Gastroesophageal sphincter (tissue), 4 donors: ENCODE data around the gene NELFA. TPM values are rescaled to one million over a fixed set of nuclear protein-coding genes. Genes with fewer than 3 reads are reported as not detected.

Experiments used
- ATAC-seq: fragments of 150-250 bp; one replicate; pipeline ENCODE4 v1.9.1; 2016; ENCODE audit warnings: mild to moderate bottlenecking, moderate library complexity
- H3K27ac ChIP-seq, 4 donors: fragments of 200-600 bp; sonication (generic) in 3 of 4; 1 replicate in 3 of 4; 2 replicates in 1 of 4; pipeline ENCODE4 v1.5.1; 2016 to 2019
- H3K27me3 ChIP-seq: fragments of 200-600 bp; sonication (generic); one replicate; pipeline ENCODE4 v1.5.1; 2019
- H3K36me3 ChIP-seq, 2 donors: fragments of 200-600 bp; sonication (generic); one replicate each; pipeline ENCODE4 v1.5.1; 2019; ENCODE audit warnings: control low read depth in 1 of 2
- H3K4me1 ChIP-seq, 3 donors: fragments of 200-600 bp; sonication (generic); 1 replicate in 2 of 3; 2 replicates in 1 of 3; pipeline ENCODE4 v1.5.1; 2016 to 2019; ENCODE audit warnings: control low read depth in 2 of 3
- H3K4me3 ChIP-seq, 2 donors: fragments of 200-600 bp; sonication (generic); one replicate each; pipeline ENCODE4 v1.5.1; 2019; ENCODE audit warnings: mild to moderate bottlenecking in 1 of 2, moderate library complexity in 1 of 2
- H3K9me3 ChIP-seq, 3 donors: fragments of 200-600 bp; sonication (generic); one replicate each; pipeline ENCODE4 v1.5.1; 2017 to 2019; ENCODE audit warnings: control low read depth in 2 of 3
- CTCF ChIP-seq, 4 experiments: fragments of 200-600 bp in 2 of 4; fragments of 450-650 bp in 2 of 4; sonication (generic) in 1 of 4; IDR thresholded peaks; one replicate each; pipeline ENCODE4 v1.5.1; 2017 to 2019; ENCODE audit warnings: antibody characterized with exemption in 4 of 4, mild to moderate bottlenecking in 2 of 4, moderate library complexity in 2 of 4
- EP300 ChIP-seq: sonication (generic); formaldehyde crosslinking; IDR thresholded peaks from one replicate; pipeline ENCODE4 v1.6.1; 2017; ENCODE audit warnings: antibody characterized with exemption, mild to moderate bottlenecking
- POLR2A ChIP-seq, 2 donors: fragments of 450-650 bp; IDR thresholded peaks; one replicate each; pipeline ENCODE4 v1.6.1; 2017; ENCODE audit warnings: antibody characterized with exemption in 2 of 2, mild to moderate bottlenecking in 2 of 2, moderate library complexity in 1 of 2
- POLR2AphosphoS5 ChIP-seq: sonication (generic); formaldehyde crosslinking; IDR thresholded peaks from one replicate; pipeline ENCODE4 v1.6.1; 2017; ENCODE audit warnings: antibody characterized with exemption
- WGBS, 2 donors: methylation state at CpG; one replicate each; pipeline ENCODE4 v1.1.5; 2018; ENCODE audit warnings: low coverage in 1 of 2; 5-methylcytosine and 5-hydroxymethylcytosine counted together
- total RNA-seq, 4 donors: library from RNA; depleted of rRNA; stranded (reverse); fragments of >200 nt; gene quantifications; one replicate each; pipeline ENCODE4 v1.1.0, GENCODE V29; 2016

Gene NELFA
- total RNA-seq, 4 donors from 2014 or later, result 14.5 to 19.4 (median 17.5) TPM

DNA sequence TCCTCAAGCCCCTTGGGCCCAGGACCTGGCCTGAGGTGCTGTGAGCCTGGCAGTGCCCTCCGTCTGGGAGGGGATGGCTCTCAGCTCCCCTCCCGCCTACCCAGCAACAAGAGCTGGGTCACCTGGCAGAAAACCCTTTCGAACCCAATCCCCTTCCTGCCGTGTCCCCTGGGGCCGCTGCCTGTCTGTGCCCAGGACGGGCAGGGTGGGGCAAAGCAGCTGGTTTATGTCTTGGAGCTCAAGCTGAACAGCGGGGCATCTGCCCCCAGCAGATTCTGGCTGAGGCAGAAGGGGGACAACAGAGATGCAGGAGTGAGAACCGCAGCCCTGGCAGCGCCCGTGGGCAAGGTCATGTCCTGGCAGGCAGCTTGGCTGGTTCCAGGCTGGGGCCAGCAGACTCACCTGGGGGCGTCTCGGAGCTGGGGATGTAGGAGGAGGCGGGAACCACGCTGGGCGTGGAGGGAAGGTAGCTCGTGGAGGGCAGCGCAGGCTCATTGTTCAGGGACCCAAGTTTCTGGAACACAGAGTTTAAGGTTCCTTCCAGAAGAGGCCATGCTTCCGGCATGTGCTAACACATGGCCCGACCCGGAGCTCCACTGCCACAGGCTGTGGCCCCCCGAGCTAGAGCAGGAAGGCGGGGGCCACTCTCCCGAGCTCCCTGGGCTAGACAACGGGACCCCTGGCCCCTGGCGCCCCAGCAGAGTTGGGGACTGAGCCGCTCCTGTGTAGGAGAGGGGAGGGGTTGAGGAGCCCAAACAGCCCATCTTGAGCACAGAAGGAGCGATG is 24.2 kb downstream of the NELFA start:
- no peaks in the 10 kb centered on the region for H3K4me1 ChIP-seq
- no peaks in the 10 kb centered on the region for H3K27me3 ChIP-seq
- H3K27ac ChIP-seq, result no peak overlapping the region
- peaks cover 0 to 100% of the 10 kb centered on the region in 2 donors for H3K36me3 ChIP-seq
- no peak overlapping the region for H3K4me3 ChIP-seq
- ATAC-seq, result no peak
- no peak for TF ChIP-seq POLR2A (IDR thresholded peaks at IDR 0.05)
- H3K9me3 ChIP-seq, result no peaks in the 10 kb centered on the region
- WGBS, 2 donors, result 100% methylated on average over 1 of the region's 27 CpGs; no CpG with 5 or more reads in 1 of the 2 donors

DNA sequence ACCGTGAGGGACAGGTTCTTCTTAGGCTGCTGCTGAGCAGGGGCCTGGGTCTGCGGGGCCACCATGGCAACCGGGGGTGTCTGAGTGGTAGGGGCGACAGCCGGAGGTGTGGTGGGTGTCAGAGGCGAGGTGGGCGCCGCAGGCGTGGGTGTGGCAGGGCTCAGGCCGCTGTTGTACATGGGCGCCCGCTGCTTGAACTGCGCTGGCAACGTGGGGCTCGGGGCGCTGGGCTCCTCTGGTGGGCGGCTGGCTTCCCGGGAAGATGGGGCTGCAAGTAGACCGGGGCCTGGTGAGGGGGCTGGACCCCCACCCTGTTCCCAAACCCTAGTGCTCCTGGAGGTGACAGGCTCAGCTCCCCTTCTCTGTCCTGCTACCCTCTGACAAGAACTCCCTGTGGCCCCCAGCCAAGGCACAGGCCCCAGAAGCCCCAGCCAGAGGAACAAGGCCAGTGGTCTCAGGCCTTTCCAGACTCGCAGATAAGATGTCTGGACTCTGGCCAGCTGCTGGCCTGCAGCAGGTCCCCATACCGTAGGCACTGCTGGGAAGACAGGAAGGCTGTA is 24.8 kb downstream of the NELFA start:
- H3K4me1 ChIP-seq, result no peaks in the 10 kb centered on the region
- H3K9me3 ChIP-seq, result no peaks in the 10 kb centered on the region
- H3K27ac ChIP-seq, result no peak overlapping the region
- H3K4me3 ChIP-seq, result no peak overlapping the region
- no peak for ATAC-seq
- no CpG with 5 or more reads among the region's 21 CpGs for WGBS, 2 donors
- peaks cover 0 to 100% of the 10 kb centered on the region in 2 donors for H3K36me3 ChIP-seq
- no peak for TF ChIP-seq CTCF (IDR thresholded peaks at IDR 0.05)
- no peak for TF ChIP-seq EP300
- TF ChIP-seq POLR2AphosphoS5, result no peak
- no peak for TF ChIP-seq POLR2A (IDR thresholded peaks at IDR 0.05)
- H3K27me3 ChIP-seq, result no peaks in the 10 kb centered on the region

DNA sequence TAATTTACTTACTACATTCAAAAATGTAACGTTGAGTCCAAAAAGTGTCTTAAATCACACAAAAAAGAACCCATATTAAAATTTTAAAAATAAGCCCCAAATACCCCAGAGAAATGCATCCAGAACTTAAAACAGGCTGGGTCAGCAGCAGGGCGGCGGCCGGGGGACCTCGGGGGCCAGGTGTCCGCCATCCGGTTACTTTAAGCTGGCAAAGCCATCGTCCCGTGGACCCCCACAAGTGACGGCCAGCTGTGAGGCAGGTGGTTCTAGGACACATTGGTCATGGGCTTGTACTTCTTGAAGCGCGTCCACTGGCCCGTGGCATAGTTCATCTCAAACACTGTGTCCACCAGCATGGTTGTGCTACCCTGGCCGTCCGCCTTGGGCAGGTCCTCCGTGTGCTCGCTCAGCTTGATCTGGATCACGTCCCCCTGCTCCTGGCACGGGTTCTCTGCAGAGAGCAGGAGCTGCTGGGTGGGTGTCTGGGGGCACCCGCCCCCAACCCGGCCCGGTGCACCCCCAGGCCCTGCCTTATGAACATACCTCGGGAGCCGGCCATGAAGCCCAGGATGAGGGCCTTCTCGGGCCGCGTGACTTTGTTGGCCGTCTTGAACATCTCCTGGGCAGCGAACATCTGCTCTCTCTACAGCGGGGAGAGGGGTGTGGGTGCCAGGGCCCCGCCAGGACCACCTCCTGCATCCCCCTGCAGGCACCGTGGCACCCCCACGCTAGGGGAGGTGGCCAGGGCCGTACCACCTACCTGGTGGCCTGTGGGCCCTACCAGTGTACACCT is 25.5 kb downstream of the NELFA start:
- TF ChIP-seq CTCF (IDR thresholded peaks at IDR 0.05), result no peak
- TF ChIP-seq POLR2A (IDR thresholded peaks at IDR 0.05), result no peak
- no peak for TF ChIP-seq POLR2AphosphoS5
- TF ChIP-seq EP300, result no peak
- H3K4me1 ChIP-seq, result no peaks in the 10 kb centered on the region
- H3K27ac ChIP-seq, result no peak overlapping the region
- WGBS, 2 donors, result 92% methylated on average over 12 of the region's 34 CpGs; no CpG with 5 or more reads in 1 of the 2 donors
- H3K4me3 ChIP-seq, result no peak overlapping the region
- no peaks in the 10 kb centered on the region for H3K27me3 ChIP-seq
- no peaks in the 10 kb centered on the region for H3K9me3 ChIP-seq
- no peak for ATAC-seq
- H3K36me3 ChIP-seq, result peaks cover 0 to 100% of the 10 kb centered on the region in 2 donors

DNA sequence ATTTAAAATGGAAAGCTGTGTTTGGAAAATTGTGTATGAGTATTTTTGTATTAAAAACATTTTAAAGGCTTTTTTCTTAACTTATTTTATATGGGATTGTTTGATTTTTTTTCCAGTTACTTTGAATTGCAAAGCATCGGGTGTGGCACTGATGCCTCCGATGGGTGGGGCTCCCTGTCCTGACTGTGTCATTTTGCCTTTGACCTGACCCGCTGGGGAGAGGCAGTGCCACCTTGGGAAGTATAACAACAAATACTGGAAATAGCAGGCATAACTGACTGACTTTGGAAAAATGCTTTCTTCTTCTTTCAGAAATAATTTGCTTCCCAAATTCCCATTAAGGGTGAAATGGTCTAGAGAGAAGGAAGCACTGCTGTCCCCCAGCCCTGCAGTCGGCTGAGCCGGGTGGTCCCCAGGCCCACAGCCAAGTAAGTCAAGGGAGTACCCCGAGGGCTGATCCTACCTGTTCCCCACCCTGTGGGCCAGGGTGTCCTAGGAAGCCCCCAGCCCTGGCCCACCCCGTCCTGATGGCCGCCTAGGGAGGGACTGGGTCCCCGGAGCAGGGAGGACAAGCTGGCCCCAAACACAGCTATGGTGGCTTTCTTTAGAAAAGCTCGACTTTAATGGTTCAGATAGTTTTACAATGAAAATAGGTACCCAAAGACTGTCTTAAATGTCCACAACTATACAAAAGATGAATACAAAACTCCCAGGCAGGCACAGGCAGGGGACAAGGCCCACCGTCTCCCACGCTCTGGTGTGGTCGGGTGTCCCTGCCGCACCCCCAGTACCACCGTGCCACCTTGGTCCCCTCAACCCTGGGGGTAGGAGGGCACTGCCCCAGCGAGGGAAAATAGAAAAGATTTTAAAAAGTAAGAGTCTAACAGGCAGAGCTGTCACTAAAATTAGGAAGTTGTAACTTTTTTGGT is 26.4 kb downstream of the NELFA start:
- Histone ChIP-seq H3K9me3 (no peaks in the 10 kb centered on the region), H3K4me3 (no peak overlapping the region), H3K36me3 (peaks cover 0 to 100% of the 10 kb centered on the region in 2 donors), H3K27me3 (no peaks in the 10 kb centered on the region), H3K4me1 (no peaks in the 10 kb centered on the region), H3K27ac (no peak overlapping the region)
- TF ChIP-seq EP300 (no peak), POLR2AphosphoS5 (no peak), POLR2A (IDR thresholded peaks at IDR 0.05) (no peak), CTCF (IDR thresholded peaks at IDR 0.05) (no peak)
- 71 to 79% methylated on average over 8 to 9 of the region's 16 CpGs for WGBS, 2 donors
- ATAC-seq, result no peak
